ENCODE results near the gene SUGCT. TPM values are rescaled to one million over a fixed set of nuclear protein-coding genes. Genes with fewer than 3 reads are reported as not detected.

SUGCT gene
- total and polyA plus RNA-seq, 12 donors, result 8.4 to 96.4 (median 25.5) TPM

GRCh38 chr7:40394400-40394799, 259.6 kb downstream of the SUGCT start:
- intact Hi-C loops (cut with DNase I), result no loop called here

GRCh38 chr7:40400525-40400924, 265.7 kb downstream of the SUGCT start:
- no peaks in the 10 kb centered on the region for H3K9me3 ChIP-seq (replicated peaks in 1 of 3)
- TF ChIP-seq POLR2A (IDR thresholded peaks at IDR 0.05) (no peak), CTCF (IDR thresholded peaks at IDR 0.05) (no peak)
- intact Hi-C loops (cut with DNase I), result no loop called here
- H3K4me1 ChIP-seq (replicated peaks in 1 of 2), result no peaks in the 10 kb centered on the region
- DNase-seq, result no peak
- H3K27ac ChIP-seq, result no peak overlapping the region
- no peak overlapping the region for H3K4me3 ChIP-seq
- H3K27me3 ChIP-seq, result no peaks in the 10 kb centered on the region
- WGBS, 4 donors, result 86 to 94% (median 90%) methylated on average over 4 of the region's 4 CpGs
- H3K36me3 ChIP-seq (replicated peaks in 1 of 2), result no peaks in the 10 kb centered on the region

More at GRCh38 chr7:40394400-40394799, 259.6 kb downstream of the SUGCT start:
- Histone ChIP-seq H3K27ac (no peak overlapping the region), H3K36me3 (replicated peaks in 1 of 2) (no peaks in the 10 kb centered on the region), H3K4me1 (replicated peaks in 1 of 2) (no peaks in the 10 kb centered on the region), H3K27me3 (no peaks in the 10 kb centered on the region), H3K9me3 (replicated peaks in 1 of 3) (no peaks in the 10 kb centered on the region), H3K4me3 (no peak overlapping the region)
- no peak for DNase-seq
- TF ChIP-seq POLR2A (IDR thresholded peaks at IDR 0.05), result no peak
- no peak for TF ChIP-seq CTCF (IDR thresholded peaks at IDR 0.05)
- WGBS, 4 donors, result 80 to 87% (median 82%) methylated on average over 1 of the region's 1 CpG

- intact Hi-C loops (cut with DNase I), result no loop called here
- no peak overlapping the region for H3K4me3 ChIP-seq
- no peaks in the 10 kb centered on the region for H3K9me3 ChIP-seq (replicated peaks in 1 of 3)
- H3K27ac ChIP-seq, result no peak overlapping the region
- TF ChIP-seq POLR2A (IDR thresholded peaks at IDR 0.05), result no peak
- no peaks in the 10 kb centered on the region for H3K36me3 ChIP-seq (replicated peaks in 1 of 2)
- no peaks in the 10 kb centered on the region for H3K27me3 ChIP-seq
- no peak for DNase-seq
- no peaks in the 10 kb centered on the region for H3K4me1 ChIP-seq (replicated peaks in 1 of 2)
- WGBS, 4 donors, result 72 to 95% (median 79%) methylated on average over 1 of the region's 1 CpG
Measured at GRCh38 chr7:40401406-40401805, 266.6 kb downstream of the SUGCT start.

- Histone ChIP-seq H3K4me3 (no peak overlapping the region), H3K27ac (no peak overlapping the region), H3K36me3 (replicated peaks in 1 of 2) (no peaks in the 10 kb centered on the region), H3K9me3 (replicated peaks in 1 of 3) (no peaks in the 10 kb centered on the region), H3K4me1 (replicated peaks in 1 of 2) (no peaks in the 10 kb centered on the region), H3K27me3 (no peaks in the 10 kb centered on the region)
- TF ChIP-seq POLR2A (IDR thresholded peaks at IDR 0.05) (no peak), CTCF (IDR thresholded peaks at IDR 0.05) (no peak)
- intact Hi-C loops (cut with DNase I), result no loop called here
- DNase-seq, result no peak
- WGBS, 4 donors, result 53 to 62% (median 60%) methylated on average over 5 of the region's 5 CpGs
Measured at GRCh38 chr7:40402661-40403060, 267.9 kb downstream of the SUGCT start.

GRCh38 chr7:40403703-40404476, 269.1 kb downstream of the SUGCT start:
- intact Hi-C loops (cut with DNase I), result no loop called here
- WGBS, 4 donors, result 77 to 92% (median 91%) methylated on average over 3 of the region's 3 CpGs
- no peaks in the 10 kb centered on the region for H3K9me3 ChIP-seq (replicated peaks in 1 of 3)

More at GRCh38 chr7:40403703-40404476, 269.1 kb downstream of the SUGCT start:
- H3K36me3 ChIP-seq (replicated peaks in 1 of 2), result no peaks in the 10 kb centered on the region
- H3K4me1 ChIP-seq (replicated peaks in 1 of 2), result no peaks in the 10 kb centered on the region
- H3K27me3 ChIP-seq, result no peaks in the 10 kb centered on the region
- no peak overlapping the region for H3K27ac ChIP-seq
- no peak for DNase-seq
- TF ChIP-seq POLR2A (IDR thresholded peaks at IDR 0.05), result no peak
- TF ChIP-seq CTCF (IDR thresholded peaks at IDR 0.05), result no peak
- no peak overlapping the region for H3K4me3 ChIP-seq
